Neuronal stem cell (in vitro differentiated cells): Measurements from ENCODE around the gene SLC51B.

ENCODE experiments used
- DNase-seq: peaks from one replicate; pipeline ENCODE4 v3.0.0-alpha.2; 2013; ENCODE audit warnings: low spot score
- H2AFZ ChIP-seq: one replicate; pipeline ENCODE4 v1.6.1; 2013; ENCODE audit warnings: mild to moderate bottlenecking, low read length, inconsistent platforms
- H2AK5ac ChIP-seq: 2 replicates; pipeline ENCODE4 v1.6.1; 2013; ENCODE audit warnings: low read depth, mild to moderate bottlenecking, inconsistent platforms, low read length, moderate library complexity, mixed read lengths
- H2BK120ac ChIP-seq: 2 replicates; pipeline ENCODE4 v1.6.1; 2013; ENCODE audit warnings: low read depth, mild to moderate bottlenecking, inconsistent platforms, low read length, moderate library complexity, mixed read lengths
- H2BK12ac ChIP-seq: one replicate; pipeline ENCODE4 v1.6.1; 2013; ENCODE audit warnings: low read length, inconsistent platforms
- H2BK15ac ChIP-seq: 2 replicates; pipeline ENCODE4 v1.6.1; 2013; ENCODE audit warnings: mild to moderate bottlenecking, low read length, inconsistent platforms, mixed read lengths
- H2BK5ac ChIP-seq: one replicate; pipeline ENCODE4 v1.6.1; 2013; ENCODE audit warnings: inconsistent platforms, mild to moderate bottlenecking, low read length, moderate library complexity
- H3K14ac ChIP-seq: one replicate; pipeline ENCODE4 v1.6.1; 2013; ENCODE audit warnings: low read length, inconsistent platforms
- H3K18ac ChIP-seq: 2 replicates; pipeline ENCODE4 v1.6.1; 2013; ENCODE audit warnings: low read length, inconsistent platforms
- H3K23ac ChIP-seq: 2 replicates; pipeline ENCODE4 v1.6.1; 2013; ENCODE audit warnings: low read depth, mild to moderate bottlenecking, mixed read lengths, low read length, inconsistent platforms; ENCODE audit not compliant: poor library complexity
- H3K27ac ChIP-seq: replicated peaks from 3 replicates; pipeline ENCODE4 v1.5.1; 2013; ENCODE audit warnings: low read length, inconsistent platforms
- H3K27me3 ChIP-seq, 3 experiments: 2 replicates each; pipeline ENCODE4 v1.6.1; 2013; ENCODE audit warnings: low read length in 3 of 3, mild to moderate bottlenecking in 2 of 3, inconsistent platforms in 1 of 3, low read depth in 1 of 3, mixed read lengths in 1 of 3, moderate library complexity in 1 of 3; ENCODE audit not compliant: control insufficient read depth in 3 of 3, insufficient read depth in 3 of 3
- H3K36me3 ChIP-seq, 2 donors: replicated peaks in 1 of 2; 2 replicates each; pipeline ENCODE4 v1.6.1; 2013; ENCODE audit warnings: low read length in 2 of 2; ENCODE audit not compliant: control insufficient read depth in 2 of 2, insufficient read depth in 2 of 2
- H3K4ac ChIP-seq: 2 replicates; pipeline ENCODE4 v1.6.1; 2013; ENCODE audit warnings: inconsistent platforms, mild to moderate bottlenecking, low read length, moderate library complexity
- H3K4me1 ChIP-seq, 2 donors: 1 replicate in 1 of 2; 2 replicates in 1 of 2; pipeline ENCODE4 v1.6.1; 2013; ENCODE audit warnings: low read length in 2 of 2, low read depth in 1 of 2; ENCODE audit not compliant: control insufficient read depth in 2 of 2, insufficient read depth in 1 of 2
- H3K4me2 ChIP-seq: one replicate; pipeline ENCODE4 v1.6.1; 2013; ENCODE audit warnings: mild to moderate bottlenecking, low read length, inconsistent platforms; ENCODE audit not compliant: insufficient read depth, poor library complexity, severe bottlenecking
- H3K4me3 ChIP-seq, 2 donors: 2 replicates each; pipeline ENCODE4 v1.5.1; 2013; ENCODE audit warnings: low read length in 2 of 2, mild to moderate bottlenecking in 2 of 2, inconsistent platforms in 1 of 2, moderate library complexity in 1 of 2
- H3K79me1 ChIP-seq: one replicate; pipeline ENCODE4 v1.6.1; 2013; ENCODE audit warnings: low read depth, mild to moderate bottlenecking, inconsistent platforms, low read length, moderate library complexity
- H3K9ac ChIP-seq: one replicate; pipeline ENCODE4 v1.6.1; 2013; ENCODE audit warnings: mild to moderate bottlenecking, low read depth, low read length, inconsistent platforms; ENCODE audit not compliant: poor library complexity
- H3K9me3 ChIP-seq, 2 donors: replicated peaks in 1 of 2; 2 replicates each; pipeline versions ENCODE3 to v1.6.1; 2013; ENCODE audit warnings: low read length in 2 of 2, mild to moderate bottlenecking in 2 of 2, inconsistent platforms in 1 of 2, low read depth in 1 of 2, mixed read lengths in 1 of 2, moderate library complexity in 1 of 2; ENCODE audit not compliant: control insufficient read depth in 2 of 2, insufficient read depth in 1 of 2
- H4K8ac ChIP-seq: one replicate; pipeline ENCODE4 v1.6.1; 2013; ENCODE audit warnings: low read depth, mild to moderate bottlenecking, inconsistent platforms, low read length, moderate library complexity
- H4K91ac ChIP-seq: one replicate; pipeline ENCODE4 v1.6.1; 2013; ENCODE audit warnings: low read length, low read depth, mild to moderate bottlenecking, inconsistent platforms; ENCODE audit not compliant: poor library complexity
- WGBS, 2 donors: extraction: QIAGEN DNeasy Blood & Tissue Kit; methylation state at CpG; one replicate each; pipeline ENCODE4 v1.1.7; 2013; ENCODE audit warnings: missing lambda C conversion rate in 2 of 2, mixed read lengths in 1 of 2; ENCODE audit not compliant: insufficient read length in 2 of 2, insufficient replicate concordance in 1 of 2; ENCODE audit errors: extremely low coverage in 2 of 2; 5-methylcytosine and 5-hydroxymethylcytosine counted together

The SLC51B gene

DNA sequence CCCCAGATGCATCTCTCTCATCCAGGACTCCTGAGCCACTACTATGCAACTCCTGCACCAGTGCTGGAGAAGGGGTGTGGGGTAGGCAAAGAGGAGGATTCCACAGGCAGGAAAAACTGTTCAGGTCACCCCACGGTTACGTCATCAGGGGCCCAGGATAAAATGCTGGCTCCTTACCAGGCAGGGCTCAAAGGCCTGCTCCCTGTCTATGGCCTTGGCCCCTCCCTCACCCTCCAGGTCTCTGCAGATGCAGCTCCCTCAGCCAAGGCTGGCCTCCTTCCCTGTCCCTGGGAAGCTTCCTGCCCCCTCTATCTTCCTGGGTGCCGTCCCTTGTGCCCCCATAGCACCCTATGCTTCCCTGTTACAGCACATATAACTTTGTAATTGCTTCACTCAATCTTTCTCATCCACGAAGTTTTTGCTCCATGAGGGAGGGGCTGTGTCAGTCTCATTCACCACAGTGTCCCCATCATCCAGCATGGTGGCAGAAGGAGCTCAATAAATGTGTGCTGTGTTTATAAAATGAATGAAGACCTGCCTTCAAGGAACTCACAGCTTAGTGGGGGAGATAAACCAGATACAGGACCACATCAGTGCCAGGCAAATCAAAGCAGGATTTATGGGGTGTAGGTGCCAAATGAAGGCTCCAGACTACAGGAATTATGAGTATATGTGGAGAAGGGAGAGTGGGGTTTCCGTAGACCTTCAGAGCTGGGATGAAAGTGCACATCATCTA is 50.0 kb downstream of the SLC51B start:
- H3K9ac ChIP-seq: no peak overlapping the region
- WGBS, 2 donors: no CpG with 5 or more reads among the region's 5 CpGs
- H2BK15ac ChIP-seq: no peak overlapping the region
- H3K79me1 ChIP-seq: no peaks in the 10 kb centered on the region
- no peak overlapping the region for H4K91ac ChIP-seq
- no peak overlapping the region for H2BK5ac ChIP-seq
- H3K4me2 ChIP-seq: no peak overlapping the region
- no peaks in the 10 kb centered on the region for H3K27me3 ChIP-seq
- no peak for DNase-seq
- peaks cover 0 to 4% of the 10 kb centered on the region in 2 donors for H3K4me1 ChIP-seq
- H2AFZ ChIP-seq: no peak overlapping the region
- no peak overlapping the region for H3K4me3 ChIP-seq
- no peak overlapping the region for H3K14ac ChIP-seq
- no peak overlapping the region for H4K8ac ChIP-seq
- no peaks in the 10 kb centered on the region for H3K9me3 ChIP-seq
- peak overlapping the region; percentile 74 for H2AK5ac ChIP-seq
- H3K36me3 ChIP-seq: peaks cover 2 to 30% of the 10 kb centered on the region in 2 donors
- no peak overlapping the region for H2BK12ac ChIP-seq
- no peak overlapping the region for H3K18ac ChIP-seq
- peak overlapping the region; percentile 61 for H2BK120ac ChIP-seq
- H3K23ac ChIP-seq: peak overlapping the region; percentile 1
- H3K4ac ChIP-seq: no peak overlapping the region
- no peak overlapping the region for H3K27ac ChIP-seq

DNA sequence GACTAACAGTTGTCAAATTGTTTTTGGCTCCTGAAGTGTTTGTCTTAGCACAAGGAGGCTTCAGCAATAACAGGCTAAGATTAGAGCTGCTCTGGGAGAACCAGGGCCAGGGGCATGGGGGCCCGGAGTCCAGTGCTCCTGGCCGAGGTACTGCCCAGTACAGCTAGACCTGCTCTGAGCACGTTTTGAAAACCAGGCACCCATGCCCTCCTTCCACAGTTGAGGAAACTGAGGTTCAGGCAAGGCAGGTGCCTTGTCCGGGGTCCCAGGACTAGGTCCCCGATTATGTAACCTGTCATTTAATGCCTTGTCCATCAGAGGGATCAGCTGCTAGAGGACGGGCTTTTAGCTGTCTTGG is 50.5 kb downstream of the SLC51B start:
- Histone ChIP-seq H3K4me2 (no peak overlapping the region), H2BK5ac (no peak overlapping the region), H2BK15ac (no peak overlapping the region), H3K9ac (no peak overlapping the region), H4K8ac (no peak overlapping the region), H3K27ac (no peak overlapping the region), H3K18ac (no peak overlapping the region), H3K4me1 (peaks cover 0 to 4% of the 10 kb centered on the region in 2 donors), H4K91ac (no peak overlapping the region), H3K23ac (no peak overlapping the region), H2AFZ (no peak overlapping the region), H3K79me1 (no peaks in the 10 kb centered on the region), H2AK5ac (no peak overlapping the region), H3K14ac (no peak overlapping the region), H3K27me3 (no peaks in the 10 kb centered on the region), H2BK12ac (no peak overlapping the region), H2BK120ac (no peak overlapping the region), H3K9me3 (no peaks in the 10 kb centered on the region), H3K36me3 (peaks cover 4 to 33% of the 10 kb centered on the region in 2 donors), H3K4me3 (no peak overlapping the region), H3K4ac (no peak overlapping the region)
- DNase-seq: no peak
- no CpG with 5 or more reads among the region's 6 CpGs for WGBS, 2 donors

DNA sequence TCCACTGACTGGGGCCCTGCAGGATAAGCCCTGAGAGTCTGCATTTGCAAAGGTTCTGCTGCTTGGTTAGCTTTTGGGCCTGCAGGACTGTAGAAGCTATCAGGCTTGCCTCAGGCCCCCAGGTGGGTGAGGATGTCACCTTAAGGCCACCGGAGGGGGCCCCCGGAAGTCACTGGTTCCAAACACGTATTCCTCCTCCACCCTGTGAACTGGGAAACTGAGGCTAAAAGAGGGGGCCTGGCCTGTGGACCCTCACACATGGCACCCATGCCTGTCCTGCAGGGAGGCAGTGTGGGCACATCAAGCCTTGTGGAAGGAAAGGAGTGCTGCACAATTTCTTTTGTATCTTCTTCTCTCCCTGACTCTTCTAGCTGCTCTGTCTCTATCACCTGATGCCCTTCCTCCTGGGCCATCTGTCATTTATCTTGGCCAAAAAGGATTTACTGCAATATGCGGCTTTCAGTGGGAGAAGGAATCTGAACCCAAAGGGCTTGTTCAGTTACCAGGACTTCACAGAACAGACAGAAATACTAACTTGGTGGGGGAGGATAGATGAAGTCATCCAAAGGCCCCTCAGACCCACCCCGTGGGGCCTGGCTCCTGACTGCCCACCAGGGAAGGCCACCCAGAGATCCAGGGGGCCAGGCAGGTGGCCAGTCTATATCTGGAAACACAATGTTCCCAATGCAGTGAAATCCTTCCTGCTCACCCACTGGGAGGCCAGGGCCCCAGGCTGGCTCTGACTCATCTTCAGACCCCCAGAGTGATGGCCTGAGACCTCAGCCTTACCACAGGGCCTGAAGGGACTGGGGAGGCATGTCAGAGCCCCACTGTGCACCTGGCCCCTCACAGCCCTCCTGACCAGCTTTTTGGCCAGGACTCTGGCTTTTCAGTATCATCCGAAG is 51.5 kb downstream of the SLC51B start:
- no peak for DNase-seq
- Histone ChIP-seq H4K91ac (no peak overlapping the region), H3K9ac (no peak overlapping the region), H2AK5ac (no peak overlapping the region), H3K27me3 (no peaks in the 10 kb centered on the region), H3K18ac (no peak overlapping the region), H3K4me3 (no peak overlapping the region), H3K4ac (no peak overlapping the region), H2BK5ac (no peak overlapping the region), H2BK12ac (no peak overlapping the region), H3K36me3 (peaks cover 4 to 40% of the 10 kb centered on the region in 2 donors), H3K23ac (no peak overlapping the region), H2AFZ (no peak overlapping the region), H3K4me2 (no peak overlapping the region), H2BK15ac (no peak overlapping the region), H3K4me1 (peaks cover 0 to 4% of the 10 kb centered on the region in 2 donors), H3K14ac (no peak overlapping the region), H3K9me3 (no peaks in the 10 kb centered on the region), H2BK120ac (no peak overlapping the region), H3K79me1 (no peaks in the 10 kb centered on the region), H4K8ac (no peak overlapping the region), H3K27ac (no peak overlapping the region)
- WGBS, 2 donors: no CpG with 5 or more reads among the region's 6 CpGs

DNA sequence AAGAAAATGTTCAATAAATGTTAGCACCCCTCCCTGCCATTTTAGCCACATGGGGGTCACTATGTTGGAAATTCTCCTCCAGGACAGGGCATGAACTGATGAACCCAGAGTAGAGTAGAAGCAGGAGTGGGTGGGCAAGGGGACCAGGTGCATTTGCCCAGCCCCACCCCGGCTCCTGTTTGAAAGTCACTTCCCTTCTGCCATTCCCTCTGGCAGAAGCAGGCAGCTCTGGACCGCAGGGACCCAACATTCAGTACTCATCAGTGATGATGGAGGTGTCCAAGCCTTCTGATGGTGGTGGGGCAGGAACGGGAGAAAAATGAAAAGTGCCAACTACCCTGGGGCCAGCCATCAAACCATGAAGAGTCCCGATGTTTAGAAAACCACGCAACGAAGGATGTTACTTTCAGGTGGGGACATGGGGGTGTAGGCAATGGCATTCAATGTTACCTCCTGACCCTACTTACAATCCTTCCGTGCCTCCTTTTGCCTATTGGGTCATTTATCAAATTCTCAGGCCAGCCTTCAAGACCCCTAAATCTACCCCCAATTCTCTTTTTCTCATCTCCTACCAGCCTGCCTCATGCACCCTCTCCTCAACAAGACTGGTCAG is 52.6 kb downstream of the SLC51B start:
- H3K14ac ChIP-seq: no peak overlapping the region
- no peak overlapping the region for H2BK120ac ChIP-seq
- H3K23ac ChIP-seq: no peak overlapping the region
- H3K4me2 ChIP-seq: no peak overlapping the region
- H3K4me3 ChIP-seq: no peak overlapping the region
- WGBS, 2 donors: no CpG with 5 or more reads among the region's 7 CpGs
- H2BK15ac ChIP-seq: no peak overlapping the region
- peaks cover 0 to 7% of the 10 kb centered on the region in 2 donors for H3K4me1 ChIP-seq
- H3K27me3 ChIP-seq: peaks cover 0 to 5% (median 0%) of the 10 kb centered on the region in 3 experiments
- H3K79me1 ChIP-seq: no peaks in the 10 kb centered on the region
- no peak for DNase-seq
- no peak overlapping the region for H3K27ac ChIP-seq
- no peak overlapping the region for H2AK5ac ChIP-seq
- no peak overlapping the region for H2BK5ac ChIP-seq
- H3K18ac ChIP-seq: no peak overlapping the region
- H3K4ac ChIP-seq: no peak overlapping the region
- no peak overlapping the region for H4K8ac ChIP-seq
- no peaks in the 10 kb centered on the region for H3K9me3 ChIP-seq
- no peak overlapping the region for H2AFZ ChIP-seq
- H3K36me3 ChIP-seq: peaks cover 4 to 40% of the 10 kb centered on the region in 2 donors
- H3K9ac ChIP-seq: no peak overlapping the region
- no peak overlapping the region for H2BK12ac ChIP-seq
- no peak overlapping the region for H4K91ac ChIP-seq
